Naive thymus-derived CD4-positive, alpha-beta T cell (primary cell): ENCODE measurements around the gene CIBAR2. TPM values are rescaled to one million over a fixed set of nuclear protein-coding genes. Genes with fewer than 3 reads are reported as not detected.
"Not testable (repeated sequence)": the region's sequence is repeated elsewhere in the genome, so short reads cannot be mapped to it uniquely, and the experiment has no call there.

Experiments used
- ATAC-seq: fragments of 150-1000 bp; cut with Tn5 transposase; 2 replicates; pipeline ENCODE4 v1.10.0; 2021; ENCODE audit warnings: mild to moderate bottlenecking, moderate library complexity
- CTCF ChIA-PET: fragments of 350-600 bp; sonication (Branson Sonifier 250); formaldehyde crosslinking; loops from one replicate; lab custom pipeline; 2021; ENCODE audit warnings: antibody characterized with exemption; lab: Charles Lee
- POLR2A ChIA-PET: fragments of 350-600 bp; sonication (Branson Sonifier 250); formaldehyde crosslinking; loops from one replicate; lab custom pipeline; 2021; ENCODE audit warnings: antibody characterized with exemption, inconsistent platforms; lab: Charles Lee
- DNase-seq, 9 donors: peaks; one replicate each; pipeline versions ENCODE4 v3.0.0 to v3.0.0-alpha.2; 2020 to 2022; ENCODE audit warnings: mixed read lengths in 1 of 9
- H3K27ac ChIP-seq: one replicate; pipeline ENCODE4 v1.7.0; 2013; ENCODE audit warnings: mild to moderate bottlenecking, low read depth, low read length, moderate library complexity
- H3K27me3 ChIP-seq, 2 donors: one replicate each; pipeline ENCODE4 v1.7.0; 2013; ENCODE audit warnings: low read length in 2 of 2, mild to moderate bottlenecking in 2 of 2, moderate library complexity in 2 of 2; ENCODE audit not compliant: control insufficient read depth in 2 of 2, insufficient read depth in 2 of 2
- H3K36me3 ChIP-seq, 3 experiments: 1 replicate in 2 of 3; 2 replicates in 1 of 3; pipeline ENCODE4 v1.7.0; 2013; ENCODE audit warnings: low read length in 3 of 3, mild to moderate bottlenecking in 3 of 3, moderate library complexity in 1 of 3; ENCODE audit not compliant: insufficient read depth in 3 of 3, control insufficient read depth in 2 of 3
- H3K4me1 ChIP-seq, 2 donors: one replicate each; pipeline ENCODE4 v1.7.0; 2013; ENCODE audit warnings: low read length in 2 of 2, mild to moderate bottlenecking in 2 of 2, moderate library complexity in 1 of 2; ENCODE audit not compliant: control insufficient read depth in 2 of 2, insufficient read depth in 2 of 2
- H3K4me3 ChIP-seq: 2 replicates; pipeline ENCODE4 v1.7.0; 2013; ENCODE audit warnings: mild to moderate bottlenecking, low read length
- H3K9me3 ChIP-seq, 3 experiments: 1 replicate in 2 of 3; 2 replicates in 1 of 3; pipeline ENCODE4 v1.7.0; 2013; ENCODE audit warnings: low read length in 3 of 3; ENCODE audit not compliant: control insufficient read depth in 2 of 3
- H3K27ac Mint-ChIP-seq, 9 donors: one replicate each; pipeline ENCODE4 v1.8.0; 2020 to 2022; ENCODE audit warnings: mixed read lengths in 9 of 9, mild to moderate bottlenecking in 8 of 9, moderate library complexity in 5 of 9, inconsistent platforms in 2 of 9
- H3K27me3 Mint-ChIP-seq, 5 donors: one replicate each; pipeline ENCODE4 v1.8.0; 2021 to 2022; ENCODE audit warnings: mixed read lengths in 5 of 5, mild to moderate bottlenecking in 1 of 5
- H3K36me3 Mint-ChIP-seq, 5 donors: one replicate each; pipeline ENCODE4 v1.8.0; 2020 to 2022; ENCODE audit warnings: mixed read lengths in 5 of 5, mild to moderate bottlenecking in 3 of 5, inconsistent platforms in 1 of 5
- H3K4me1 Mint-ChIP-seq, 7 donors: one replicate each; pipeline ENCODE4 v1.8.0; 2020 to 2022; ENCODE audit warnings: mixed read lengths in 7 of 7, mild to moderate bottlenecking in 3 of 7, inconsistent platforms in 1 of 7
- H3K4me3 Mint-ChIP-seq, 10 donors: one replicate each; pipeline ENCODE4 v1.8.0; 2020 to 2022; ENCODE audit warnings: mild to moderate bottlenecking in 10 of 10, mixed read lengths in 10 of 10, moderate library complexity in 6 of 10, inconsistent platforms in 2 of 10
- H3K9me3 Mint-ChIP-seq, 11 donors: one replicate each; pipeline ENCODE4 v1.8.0; 2020 to 2022; ENCODE audit warnings: mixed read lengths in 11 of 11, mild to moderate bottlenecking in 4 of 11, inconsistent platforms in 1 of 11, moderate library complexity in 1 of 11
- intact Hi-C, 2 donors: fragments of 100-400 bp; cut with micrococcal nuclease; formaldehyde crosslinking; loops; one replicate each; pipeline ENCODE4 v1.15.1; 2023
- polyA plus RNA-seq, 2 donors: library from polyadenylated mRNA; unstranded; fragments of 300-500 nt; fragmentation: Illumina TruSeq; gene quantifications; one replicate each; pipeline ENCODE4 v1.2.3, GENCODE V29; 2021
- total RNA-seq, 6 experiments: library from RNA in 5 of 6; stranded (reverse) in 5 of 6; gene quantifications; 1 replicate in 5 of 6; 2 replicates in 1 of 6; pipeline ENCODE4 v1.2.3 and lab custom pipeline; 2021 to 2026

CIBAR2 gene
- total and polyA plus RNA-seq, 7 experiments from 2014 or later, result not detected

- H3K27ac ChIP-seq, result peak overlapping the region; percentile 72
- intact Hi-C loops, result loop anchor here in 1 of 2 donors (10.0 kb wide), 1 partner anchor 499 kb away; no protein-coding TSS in a partner anchor
- H3K27me3 ChIP-seq, result no peaks in the 10 kb centered on the region
- DNase-seq (peak in 4 of 9 donors; percentile 7 to 24 (median 10)), ATAC-seq (no peak)
- Mint-ChIP-seq H3K27ac (peak overlapping the region; percentile 91 to 99 (median 96)), H3K36me3 (peaks cover 0 to 12% (median 8%) of the 10 kb centered on the region in 5 donors), H3K9me3 (no peaks in the 10 kb centered on the region), H3K4me1 (peaks cover 32 to 55% (median 38%) of the 10 kb centered on the region in 7 donors), H3K4me3 (peak overlapping the region; percentile 76 to 90 (median 84)), H3K27me3 (no peaks in the 10 kb centered on the region)
- H3K4me3 ChIP-seq, result peak overlapping the region; percentile 19
- peaks cover 25 to 37% of the 10 kb centered on the region in 2 donors for H3K4me1 ChIP-seq
- H3K36me3 ChIP-seq, result no peaks in the 10 kb centered on the region
- H3K9me3 ChIP-seq, result no peaks in the 10 kb centered on the region
- POLR2A ChIA-PET, result interaction anchor here (0.9 to 4.5 kb wide), 11 partner anchors 9 to 49 kb away, joined by 3 to 37 read pairs (median 7); partner anchors contain the start of genes KIAA0513 and ZDHHC7
- CTCF ChIA-PET, result interaction anchor here (0.7 to 3.0 kb wide), 8 partner anchors 9 to 67 kb away, joined by 3 to 18 read pairs (median 5); no protein-coding TSS in a partner anchor
Observed at GRCh38 chr16:85056211-85056748, 56.0 kb downstream of the CIBAR2 start.

DNA sequence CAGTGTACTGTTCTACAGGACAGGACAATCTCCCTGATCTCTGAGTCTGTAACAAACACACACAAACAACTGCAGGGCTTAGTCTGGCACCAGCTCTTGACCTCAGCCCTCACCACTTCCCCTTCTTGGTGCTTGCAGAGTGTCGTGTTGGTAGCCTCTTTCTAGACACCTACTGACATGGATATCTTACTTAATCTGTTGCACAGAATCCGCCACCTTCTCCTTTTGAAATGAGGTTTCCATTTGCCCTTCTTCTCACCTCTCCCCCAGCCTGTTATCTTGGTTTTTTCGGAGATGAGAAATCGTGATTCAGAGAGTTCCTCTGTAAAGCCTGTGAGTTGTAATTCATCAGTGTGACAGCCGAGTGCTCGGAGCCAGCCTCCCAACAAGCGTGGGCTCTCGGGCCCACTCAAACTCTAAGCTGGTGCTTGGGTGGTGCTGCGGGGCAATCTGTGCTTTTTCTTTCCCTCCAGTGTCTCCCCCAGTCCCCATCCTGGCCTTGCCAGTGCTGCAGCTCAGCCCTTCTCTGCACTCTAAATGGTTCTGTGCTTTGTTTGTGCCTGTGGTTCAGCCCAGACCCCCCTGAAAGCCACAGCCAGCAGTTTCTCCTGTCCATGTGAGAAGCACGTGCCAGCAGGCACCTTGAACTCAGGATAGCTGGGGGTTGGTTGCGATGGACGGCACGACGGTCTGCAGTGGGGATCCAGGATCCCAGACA lies 56.6 kb downstream of the CIBAR2 start:
- ChIA-PET POLR2A (interaction anchor here (0.9 to 4.5 kb wide), 11 partner anchors 9 to 49 kb away, joined by 3 to 37 read pairs (median 7); partner anchors contain the start of genes KIAA0513 and ZDHHC7), CTCF (interaction anchor here (0.7 to 3.0 kb wide), 8 partner anchors 8 to 66 kb away, joined by 3 to 18 read pairs (median 5); no protein-coding TSS in a partner anchor)
- no peaks in the 10 kb centered on the region for H3K9me3 ChIP-seq
- no peaks in the 10 kb centered on the region for H3K9me3 Mint-ChIP-seq
- H3K4me1 Mint-ChIP-seq, result peaks cover 32 to 58% (median 37%) of the 10 kb centered on the region in 7 donors
- H3K4me3 ChIP-seq, result peak overlapping the region; percentile 19
- DNase-seq (peak; percentile 29 to 90 (median 70)), ATAC-seq (peak; percentile 96)
- H3K4me1 ChIP-seq, result peaks cover 25 to 37% of the 10 kb centered on the region in 2 donors
- peaks cover 0 to 12% (median 8%) of the 10 kb centered on the region in 5 donors for H3K36me3 Mint-ChIP-seq
- intact Hi-C loops, result loop anchor here (1.0 to 10.0 kb wide), 5 partner anchors 26 to 499 kb away; partner anchors contain the start of gene ZDHHC7 (in 2 of the 2)
- H3K27ac ChIP-seq, result peak overlapping the region; percentile 72
- no peaks in the 10 kb centered on the region for H3K27me3 Mint-ChIP-seq
- no peaks in the 10 kb centered on the region for H3K27me3 ChIP-seq
- H3K4me3 Mint-ChIP-seq, result peak overlapping the region; percentile 76 to 90 (median 84)
- peak overlapping the region; percentile 91 to 99 (median 96) for H3K27ac Mint-ChIP-seq
- H3K36me3 ChIP-seq, result no peaks in the 10 kb centered on the region

DNA sequence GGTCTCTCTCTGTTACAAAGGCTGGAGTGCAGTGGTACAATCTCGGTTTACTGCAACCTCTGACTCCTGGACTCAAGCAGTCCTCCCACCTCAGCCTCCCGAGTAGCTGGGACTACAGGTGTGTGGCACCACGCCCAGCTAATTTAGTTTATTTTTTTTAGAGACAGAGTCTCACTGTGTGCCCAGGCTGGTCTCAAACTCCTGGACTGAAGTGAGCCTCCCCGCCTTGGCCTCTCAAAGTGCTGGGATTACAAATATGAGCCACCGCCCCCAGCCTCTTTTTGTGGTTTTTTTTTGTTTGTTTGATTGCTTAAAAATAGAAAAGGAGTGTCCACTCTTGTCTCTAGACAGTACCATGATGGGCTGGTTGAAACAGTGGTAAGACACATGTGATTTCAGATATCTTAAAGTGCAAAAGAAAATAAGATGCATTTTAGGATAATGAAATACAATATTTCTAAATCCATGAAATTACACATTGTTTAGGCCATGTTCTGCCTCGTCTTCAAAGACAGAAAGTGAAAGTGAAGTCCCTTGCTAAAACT lies 57.3 kb downstream of the CIBAR2 start:
- no peaks in the 10 kb centered on the region for H3K27me3 Mint-ChIP-seq
- Histone ChIP-seq H3K4me3 (no peak overlapping the region), H3K9me3 (no peaks in the 10 kb centered on the region), H3K36me3 (no peaks in the 10 kb centered on the region), H3K27me3 (no peaks in the 10 kb centered on the region), H3K4me1 (peaks cover 25 to 37% of the 10 kb centered on the region in 2 donors), H3K27ac (peak overlapping the region; percentile 72)
- ChIA-PET POLR2A (interaction anchor here (1.4 to 4.5 kb wide), 6 partner anchors 8 to 50 kb away, joined by 3 to 37 read pairs (median 9); partner anchors contain the start of genes KIAA0513 and ZDHHC7), CTCF (interaction anchor here (1.2 to 3.0 kb wide), 4 partner anchors 27 to 66 kb away, joined by 3 to 18 read pairs (median 6); no protein-coding TSS in a partner anchor)
- H3K9me3 Mint-ChIP-seq, result peaks cover 0 to 1% (median 0%) of the 10 kb centered on the region in 11 donors
- H3K4me3 Mint-ChIP-seq, result peak overlapping the region; percentile 76 to 90 (median 84)
- ATAC-seq, result no peak
- DNase-seq, result no peak
- intact Hi-C loops, result loop anchor here (1.0 to 10.0 kb wide), 5 partner anchors 26 to 500 kb away; partner anchors contain the start of gene ZDHHC7 (in 2 of the 2)
- H3K27ac Mint-ChIP-seq, result peak overlapping the region; percentile 91 to 99 (median 96)
- H3K4me1 Mint-ChIP-seq, result peaks cover 32 to 58% (median 38%) of the 10 kb centered on the region in 7 donors
- peaks cover 0 to 12% (median 8%) of the 10 kb centered on the region in 5 donors for H3K36me3 Mint-ChIP-seq

- H3K4me3 ChIP-seq, H3K4me3 Mint-ChIP-seq, H3K27me3 ChIP-seq, H3K27me3 Mint-ChIP-seq, H3K9me3 Mint-ChIP-seq, H3K9me3 ChIP-seq, CTCF ChIA-PET, H3K36me3 ChIP-seq, DNase-seq, ATAC-seq: not testable (repeated sequence)
- Mint-ChIP-seq H3K27ac (peak overlapping the region in 8 of 9 donors; percentile 38 to 99 (median 96)), H3K4me1 (peaks cover 31 to 56% (median 38%) of the 10 kb centered on the region in 7 donors), H3K36me3 (peaks cover 0 to 13% (median 8%) of the 10 kb centered on the region in 5 donors)
- Histone ChIP-seq H3K27ac (peak overlapping the region; percentile 72), H3K4me1 (peaks cover 25 to 37% of the 10 kb centered on the region in 2 donors)
- POLR2A ChIA-PET, result interaction anchor here (0.6 to 4.5 kb wide), 4 partner anchors 7 to 43 kb away, joined by 3 to 37 read pairs (median 12); partner anchors contain the start of genes KIAA0513 and ZDHHC7
- intact Hi-C loops, result loop anchor here in 1 of 2 donors (10.0 kb wide), 1 partner anchor 500 kb away; no protein-coding TSS in a partner anchor
Observed at GRCh38 chr16:85054321-85054720, 58.0 kb downstream of the CIBAR2 start.

DNA sequence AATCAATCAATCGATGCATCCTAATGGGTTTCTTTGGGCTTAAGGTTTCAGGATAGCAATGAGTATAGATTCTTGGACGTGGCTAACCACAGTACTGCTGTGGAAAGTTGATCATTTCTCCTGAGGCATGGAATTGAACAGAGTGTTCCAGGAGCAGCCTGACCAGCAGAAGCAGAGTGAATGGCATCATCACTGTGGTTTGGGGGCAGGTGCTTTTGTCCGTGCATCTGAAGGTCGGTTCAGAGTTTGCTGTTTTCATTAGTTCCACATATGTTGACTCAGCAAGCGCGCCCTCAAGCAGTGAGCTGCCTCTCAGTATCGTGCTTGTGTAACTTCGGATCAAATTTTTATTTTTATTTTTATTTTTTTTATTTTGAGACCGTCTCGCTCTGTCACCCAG lies 59.7 kb downstream of the CIBAR2 start:
- Histone ChIP-seq H3K4me1 (peaks cover 25 to 36% of the 10 kb centered on the region in 2 donors), H3K27me3 (no peaks in the 10 kb centered on the region), H3K36me3 (no peaks in the 10 kb centered on the region), H3K27ac (no peak overlapping the region), H3K9me3 (no peaks in the 10 kb centered on the region), H3K4me3 (no peak overlapping the region)
- H3K9me3 Mint-ChIP-seq, result peaks cover 0 to 1% (median 0%) of the 10 kb centered on the region in 11 donors
- H3K36me3 Mint-ChIP-seq, result peaks cover 0 to 19% (median 8%) of the 10 kb centered on the region in 5 donors
- H3K27ac Mint-ChIP-seq, result peak overlapping the region in 2 of 9 donors; percentile 49 to 60
- ATAC-seq (no peak), DNase-seq (no peak)
- H3K27me3 Mint-ChIP-seq, result no peaks in the 10 kb centered on the region
- peaks cover 26 to 56% (median 39%) of the 10 kb centered on the region in 7 donors for H3K4me1 Mint-ChIP-seq
- ChIA-PET CTCF (no interaction called here), POLR2A (interaction anchor here (4.5 kb wide), 1 partner anchor 25 kb away, joined by 37 read pairs; the partner anchor contains the start of gene KIAA0513)
- intact Hi-C loops, result loop anchor here in 1 of 2 donors (10.0 kb wide), 1 partner anchor 502 kb away; no protein-coding TSS in a partner anchor
- no peak overlapping the region for H3K4me3 Mint-ChIP-seq
